ENCODE measurements around the gene ANGPTL4.

Gene ANGPTL4

DNA sequence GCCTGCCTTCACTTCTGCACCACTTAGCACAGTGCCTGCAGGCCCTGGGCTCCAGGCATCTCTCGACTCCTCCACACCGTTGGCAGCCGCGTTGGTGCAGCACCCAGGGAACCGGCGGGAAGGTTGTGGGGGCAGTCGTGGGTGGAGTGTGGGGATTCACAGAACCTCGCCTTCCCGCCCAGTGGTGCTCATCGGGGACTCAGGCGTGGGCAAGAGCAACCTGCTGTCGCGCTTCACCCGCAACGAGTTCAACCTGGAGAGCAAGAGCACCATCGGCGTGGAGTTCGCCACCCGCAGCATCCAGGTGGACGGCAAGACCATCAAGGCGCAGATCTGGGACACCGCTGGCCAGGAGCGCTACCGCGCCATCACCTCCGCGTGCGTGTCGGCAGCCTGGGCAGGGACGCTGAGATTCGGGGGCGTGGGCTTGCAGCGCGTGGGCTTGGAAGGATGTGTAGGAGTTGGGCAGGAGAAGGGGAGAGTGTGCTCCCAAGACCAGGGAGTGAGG, 35.8 kb downstream of the ANGPTL4 start:
- Histone ChIP-seq H3K27me3 (ENCODE audit: insufficient read depth, poor library complexity, severe bottlenecking) (no peaks in the 10 kb centered on the region), H3K4me3 (replicated peaks; ENCODE audit: insufficient read depth, low read length) (no peak overlapping the region), H3K27ac (replicated peaks) (no peak overlapping the region)
- TF ChIP-seq POLR2AphosphoS5 (IDR thresholded peaks at IDR 0.05; ENCODE audit: low read depth) (no peak), GABPA (IDR thresholded peaks at IDR 0.05; ENCODE audit: low read depth) (no peak), SPI1 (IDR thresholded peaks at IDR 0.05; ENCODE audit: borderline replicate concordance, low read depth) (no peak)
- TF ChIP-seq, protein P1, sequence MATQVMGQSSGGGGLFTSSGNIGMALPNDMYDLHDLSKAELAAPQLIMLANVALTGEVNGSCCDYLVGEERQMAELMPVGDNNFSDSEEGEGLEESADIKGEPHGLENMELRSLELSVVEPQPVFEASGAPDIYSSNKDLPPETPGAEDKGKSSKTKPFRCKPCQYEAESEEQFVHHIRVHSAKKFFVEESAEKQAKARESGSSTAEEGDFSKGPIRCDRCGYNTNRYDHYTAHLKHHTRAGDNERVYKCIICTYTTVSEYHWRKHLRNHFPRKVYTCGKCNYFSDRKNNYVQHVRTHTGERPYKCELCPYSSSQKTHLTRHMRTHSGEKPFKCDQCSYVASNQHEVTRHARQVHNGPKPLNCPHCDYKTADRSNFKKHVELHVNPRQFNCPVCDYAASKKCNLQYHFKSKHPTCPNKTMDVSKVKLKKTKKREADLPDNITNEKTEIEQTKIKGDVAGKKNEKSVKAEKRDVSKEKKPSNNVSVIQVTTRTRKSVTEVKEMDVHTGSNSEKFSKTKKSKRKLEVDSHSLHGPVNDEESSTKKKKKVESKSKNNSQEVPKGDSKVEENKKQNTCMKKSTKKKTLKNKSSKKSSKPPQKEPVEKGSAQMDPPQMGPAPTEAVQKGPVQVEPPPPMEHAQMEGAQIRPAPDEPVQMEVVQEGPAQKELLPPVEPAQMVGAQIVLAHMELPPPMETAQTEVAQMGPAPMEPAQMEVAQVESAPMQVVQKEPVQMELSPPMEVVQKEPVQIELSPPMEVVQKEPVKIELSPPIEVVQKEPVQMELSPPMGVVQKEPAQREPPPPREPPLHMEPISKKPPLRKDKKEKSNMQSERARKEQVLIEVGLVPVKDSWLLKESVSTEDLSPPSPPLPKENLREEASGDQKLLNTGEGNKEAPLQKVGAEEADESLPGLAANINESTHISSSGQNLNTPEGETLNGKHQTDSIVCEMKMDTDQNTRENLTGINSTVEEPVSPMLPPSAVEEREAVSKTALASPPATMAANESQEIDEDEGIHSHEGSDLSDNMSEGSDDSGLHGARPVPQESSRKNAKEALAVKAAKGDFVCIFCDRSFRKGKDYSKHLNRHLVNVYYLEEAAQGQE (IDR thresholded peaks at IDR 0.05; ENCODE audit: insufficient replicate concordance, low read depth): no peak
- TF ChIP-seq, protein P2, sequence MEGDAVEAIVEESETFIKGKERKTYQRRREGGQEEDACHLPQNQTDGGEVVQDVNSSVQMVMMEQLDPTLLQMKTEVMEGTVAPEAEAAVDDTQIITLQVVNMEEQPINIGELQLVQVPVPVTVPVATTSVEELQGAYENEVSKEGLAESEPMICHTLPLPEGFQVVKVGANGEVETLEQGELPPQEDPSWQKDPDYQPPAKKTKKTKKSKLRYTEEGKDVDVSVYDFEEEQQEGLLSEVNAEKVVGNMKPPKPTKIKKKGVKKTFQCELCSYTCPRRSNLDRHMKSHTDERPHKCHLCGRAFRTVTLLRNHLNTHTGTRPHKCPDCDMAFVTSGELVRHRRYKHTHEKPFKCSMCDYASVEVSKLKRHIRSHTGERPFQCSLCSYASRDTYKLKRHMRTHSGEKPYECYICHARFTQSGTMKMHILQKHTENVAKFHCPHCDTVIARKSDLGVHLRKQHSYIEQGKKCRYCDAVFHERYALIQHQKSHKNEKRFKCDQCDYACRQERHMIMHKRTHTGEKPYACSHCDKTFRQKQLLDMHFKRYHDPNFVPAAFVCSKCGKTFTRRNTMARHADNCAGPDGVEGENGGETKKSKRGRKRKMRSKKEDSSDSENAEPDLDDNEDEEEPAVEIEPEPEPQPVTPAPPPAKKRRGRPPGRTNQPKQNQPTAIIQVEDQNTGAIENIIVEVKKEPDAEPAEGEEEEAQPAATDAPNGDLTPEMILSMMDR (IDR thresholded peaks at IDR 0.05; ENCODE audit: insufficient read depth, low read length): no peak
- DNase-seq (ENCODE audit: low read depth in 1 of 2, low spot score in 1 of 2): no peak

DNA sequence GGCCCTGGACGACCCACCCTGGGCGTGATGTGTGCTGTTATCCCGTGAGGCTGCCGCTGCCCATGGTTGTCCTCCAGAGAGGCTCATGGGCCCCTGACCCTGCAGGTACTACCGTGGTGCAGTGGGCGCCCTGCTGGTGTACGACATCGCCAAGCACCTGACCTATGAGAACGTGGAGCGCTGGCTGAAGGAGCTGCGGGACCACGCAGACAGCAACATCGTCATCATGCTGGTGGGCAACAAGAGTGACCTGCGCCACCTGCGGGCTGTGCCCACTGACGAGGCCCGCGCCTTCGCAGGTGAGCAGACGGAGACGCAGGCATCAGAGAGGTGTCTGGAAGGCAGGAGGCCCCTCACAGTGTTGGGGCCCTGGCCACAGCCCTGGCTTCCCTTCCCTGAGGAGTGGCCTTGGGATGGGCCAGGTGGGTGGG, 38.0 kb downstream of the ANGPTL4 start:
- DNase-seq (ENCODE audit: low read depth in 1 of 2, low spot score in 1 of 2): no peak
- no peaks in the 10 kb centered on the region for H3K27me3 ChIP-seq (ENCODE audit: insufficient read depth, poor library complexity, severe bottlenecking)
- H3K27ac ChIP-seq (replicated peaks): no peak overlapping the region
- H3K4me3 ChIP-seq (replicated peaks; ENCODE audit: insufficient read depth, low read length): no peak overlapping the region
- TF ChIP-seq, protein P1 (IDR thresholded peaks at IDR 0.05; ENCODE audit: insufficient replicate concordance, low read depth): no peak
- TF ChIP-seq, protein P2 (IDR thresholded peaks at IDR 0.05; ENCODE audit: insufficient read depth, low read length): no peak
- TF ChIP-seq SPI1 (IDR thresholded peaks at IDR 0.05; ENCODE audit: borderline replicate concordance, low read depth): no peak

DNA sequence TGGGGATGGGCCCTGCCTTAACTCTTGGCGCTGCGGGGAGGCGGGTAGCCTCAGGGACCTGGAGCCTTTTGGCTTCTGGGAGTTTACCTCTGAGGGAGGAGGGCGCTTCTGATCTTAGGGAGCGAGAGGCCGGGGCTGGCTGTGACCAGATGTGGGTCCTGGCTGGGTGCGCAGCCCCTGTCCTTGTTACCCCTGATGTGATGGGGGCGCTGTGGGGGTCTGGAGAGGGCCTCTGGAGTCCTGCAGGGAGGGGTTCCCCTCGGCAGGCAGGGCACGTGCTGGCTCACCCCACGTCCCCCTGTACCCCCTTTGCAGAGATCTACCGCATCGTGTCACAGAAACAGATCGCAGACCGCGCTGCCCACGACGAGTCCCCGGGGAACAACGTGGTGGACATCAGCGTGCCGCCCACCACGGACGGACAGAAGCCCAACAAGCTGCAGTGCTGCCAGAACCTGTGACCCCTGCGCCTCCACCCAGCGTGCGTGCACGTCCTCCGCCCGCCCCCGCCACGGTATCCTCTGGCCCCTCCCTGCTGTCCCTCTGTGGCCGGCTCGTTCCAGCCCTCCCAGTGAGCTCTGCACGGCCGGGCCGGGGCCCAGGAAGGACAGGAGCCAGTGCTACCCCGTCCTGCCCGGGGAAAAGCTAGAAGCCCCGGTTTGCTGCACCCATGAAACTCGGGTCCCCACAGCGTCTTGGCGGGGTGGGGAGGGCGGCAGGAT, 39.3 kb downstream of the ANGPTL4 start:
- Histone ChIP-seq H3K27ac (replicated peaks) (no peak overlapping the region), H3K27me3 (ENCODE audit: insufficient read depth, poor library complexity, severe bottlenecking) (no peaks in the 10 kb centered on the region), H3K4me3 (replicated peaks; ENCODE audit: insufficient read depth, low read length) (no peak overlapping the region)
- TF ChIP-seq, protein P1 (IDR thresholded peaks at IDR 0.05; ENCODE audit: insufficient replicate concordance, low read depth): no peak
- TF ChIP-seq POLR2AphosphoS5 (IDR thresholded peaks at IDR 0.05; ENCODE audit: low read depth): no peak
- TF ChIP-seq GABPA (IDR thresholded peaks at IDR 0.05; ENCODE audit: low read depth): no peak
- no peak for TF ChIP-seq SPI1 (IDR thresholded peaks at IDR 0.05; ENCODE audit: borderline replicate concordance, low read depth)
- TF ChIP-seq, protein P2 (IDR thresholded peaks at IDR 0.05; ENCODE audit: insufficient read depth, low read length): no peak
- no peak for DNase-seq (ENCODE audit: low read depth in 1 of 2, low spot score in 1 of 2)
